G401.6 (cell line): ENCODE data around the gene KCNG4.

Experiments used
- FAIRE-seq: peaks from 2 replicates; lab custom pipeline; 2012; peaks lifted over from hg19 to GRCh38; lab: Jason Lieb, UNC

KCNG4 gene, protein sequence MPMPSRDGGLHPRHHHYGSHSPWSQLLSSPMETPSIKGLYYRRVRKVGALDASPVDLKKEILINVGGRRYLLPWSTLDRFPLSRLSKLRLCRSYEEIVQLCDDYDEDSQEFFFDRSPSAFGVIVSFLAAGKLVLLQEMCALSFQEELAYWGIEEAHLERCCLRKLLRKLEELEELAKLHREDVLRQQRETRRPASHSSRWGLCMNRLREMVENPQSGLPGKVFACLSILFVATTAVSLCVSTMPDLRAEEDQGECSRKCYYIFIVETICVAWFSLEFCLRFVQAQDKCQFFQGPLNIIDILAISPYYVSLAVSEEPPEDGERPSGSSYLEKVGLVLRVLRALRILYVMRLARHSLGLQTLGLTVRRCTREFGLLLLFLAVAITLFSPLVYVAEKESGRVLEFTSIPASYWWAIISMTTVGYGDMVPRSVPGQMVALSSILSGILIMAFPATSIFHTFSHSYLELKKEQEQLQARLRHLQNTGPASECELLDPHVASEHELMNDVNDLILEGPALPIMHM

DNA sequence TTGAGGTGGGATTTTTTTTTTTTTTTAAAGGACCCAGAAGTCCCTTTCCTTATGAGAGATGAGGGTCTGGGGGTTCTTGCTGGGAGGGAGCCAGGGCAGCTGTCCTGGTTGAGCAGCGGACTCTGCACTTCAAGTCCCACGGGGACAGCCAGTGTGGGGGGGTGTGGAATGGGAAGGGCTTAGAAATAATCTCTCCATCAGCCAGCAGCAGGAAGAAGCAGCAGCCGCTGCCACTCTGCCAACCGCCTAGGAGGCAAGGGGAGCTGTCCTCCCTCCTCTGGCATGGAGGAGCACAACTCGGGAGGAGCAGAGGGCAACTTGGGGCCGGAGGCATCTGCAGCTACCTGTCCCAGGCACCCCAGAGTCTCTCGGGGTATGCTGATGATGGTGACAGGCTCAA, at the start of gene KCNG4:
Gene KCNG4 (minus strand): TSS at position 104 of the 400 bp plus-strand sequence. CDS start 2,527 bp downstream, outside the sequence.
- no peak for FAIRE-seq

GRCh38 chr16:84288902-84289301, 49.1 kb upstream of the KCNG4 start:
- no peak for FAIRE-seq

- FAIRE-seq: no peak
Measured at GRCh38 chr16:84286578-84287240, 46.9 kb upstream of the KCNG4 start.

- FAIRE-seq: no peak
Measured at GRCh38 chr16:84284154-84284722, 44.4 kb upstream of the KCNG4 start.

- FAIRE-seq: no peak
Measured at GRCh38 chr16:84283314-84284153, 43.7 kb upstream of the KCNG4 start.

DNA sequence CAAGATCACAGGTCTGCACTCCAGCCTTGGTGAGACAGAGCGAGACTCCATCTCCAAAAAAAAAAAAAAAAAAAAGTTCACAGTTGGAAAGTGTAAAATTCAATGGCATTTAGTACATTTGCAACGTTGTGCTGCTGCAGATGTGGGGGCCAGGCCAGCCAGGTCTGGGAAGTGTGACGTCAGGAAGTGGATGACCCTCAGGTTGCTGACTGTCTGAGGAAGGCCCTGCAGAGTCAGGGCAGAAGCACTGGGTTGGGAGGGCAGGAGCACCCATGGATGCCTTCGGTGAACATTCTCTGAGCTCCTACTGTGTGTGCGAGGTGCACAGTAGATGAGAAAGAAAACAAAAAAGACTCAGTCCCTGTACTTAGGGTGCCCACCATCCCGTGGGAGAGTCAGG, 42.7 kb upstream of the KCNG4 start:
- FAIRE-seq: no peak

DNA sequence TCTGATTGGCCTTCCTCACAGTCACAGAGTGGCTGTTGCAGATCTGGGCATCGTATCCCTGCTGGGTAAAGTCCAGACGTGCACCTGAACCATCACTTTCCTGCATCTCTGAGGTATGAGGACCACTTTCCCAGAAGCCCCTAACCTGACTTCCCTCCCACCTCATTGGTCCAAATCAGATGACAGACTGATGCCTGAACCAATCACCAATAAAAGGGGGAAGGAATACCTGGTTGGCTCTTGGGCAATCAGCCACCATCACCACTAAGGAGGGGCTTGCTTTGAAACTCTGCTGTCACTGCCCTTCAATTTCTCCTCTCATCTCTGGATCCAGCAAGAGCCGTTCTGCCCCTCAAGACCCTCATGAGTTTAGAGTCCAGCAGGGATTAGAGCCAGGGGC, 41.3 kb upstream of the KCNG4 start:
- FAIRE-seq: no peak

GRCh38 chr16:84279881-84280280, 40.1 kb upstream of the KCNG4 start:
- no peak for FAIRE-seq

GRCh38 chr16:84278968-84279367, 39.2 kb upstream of the KCNG4 start:
- no peak for FAIRE-seq

- no peak for FAIRE-seq
Measured at GRCh38 chr16:84278333-84278732, 38.5 kb upstream of the KCNG4 start.

GRCh38 chr16:84277244-84277823, 37.5 kb upstream of the KCNG4 start:
- FAIRE-seq: no peak

DNA sequence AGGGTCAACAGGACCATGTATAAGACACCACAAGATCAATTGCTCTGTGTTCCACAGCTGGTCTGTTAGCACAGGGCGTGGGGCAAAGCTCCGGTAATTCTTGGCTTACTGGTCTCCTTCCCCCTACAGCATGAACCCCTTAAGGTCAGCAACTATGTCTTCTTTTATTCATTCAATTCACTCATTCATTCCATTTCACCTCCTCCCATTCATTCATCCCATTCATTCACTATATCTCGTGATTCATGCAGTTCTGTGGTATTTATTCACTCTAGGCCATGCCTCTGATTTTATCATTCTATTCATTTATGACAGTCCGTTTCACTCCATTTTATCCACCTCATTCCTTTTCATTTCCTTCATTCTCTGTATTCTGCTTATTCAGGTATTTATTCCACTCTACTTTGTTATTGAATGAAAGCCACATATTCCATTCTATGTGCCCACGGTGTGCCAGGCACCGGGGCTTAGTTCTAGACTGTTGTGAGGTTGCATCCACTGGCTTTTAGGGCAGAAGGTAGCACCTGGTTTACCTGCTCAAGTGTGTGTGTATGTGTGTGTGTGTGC, 35.9 kb upstream of the KCNG4 start:
- FAIRE-seq: no peak

- FAIRE-seq: no peak
Measured at GRCh38 chr16:84274515-84274914, 34.7 kb upstream of the KCNG4 start.

DNA sequence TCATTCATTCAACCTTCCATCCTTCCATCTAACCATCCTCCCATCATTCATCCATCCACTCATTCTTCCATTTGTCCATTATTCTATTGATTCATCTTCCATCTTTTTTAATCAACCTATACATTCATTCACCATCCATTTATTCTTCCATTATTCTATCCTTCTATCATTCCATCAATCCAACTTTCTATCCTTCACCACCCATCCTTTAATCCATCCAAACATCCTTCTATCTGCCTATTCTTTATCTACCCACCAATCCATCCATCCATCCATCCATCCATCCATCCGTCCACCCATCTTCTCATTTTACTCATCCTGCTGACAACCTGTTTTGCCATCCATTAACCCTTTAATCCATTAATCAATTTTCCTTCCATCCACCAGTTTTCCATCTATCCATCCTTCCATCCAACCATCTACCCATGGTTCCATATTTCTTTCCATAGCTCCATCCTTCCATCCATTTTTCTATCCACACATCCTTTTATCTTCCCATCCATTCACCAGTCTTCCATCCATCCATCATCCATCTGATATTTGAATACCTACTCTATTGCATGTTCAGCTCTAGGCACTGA, 33.0 kb upstream of the KCNG4 start:
- no peak for FAIRE-seq

GRCh38 chr16:84271866-84272265, 32.1 kb upstream of the KCNG4 start:
- FAIRE-seq: no peak

GRCh38 chr16:84271037-84271436, 31.2 kb upstream of the KCNG4 start:
- no peak for FAIRE-seq

DNA sequence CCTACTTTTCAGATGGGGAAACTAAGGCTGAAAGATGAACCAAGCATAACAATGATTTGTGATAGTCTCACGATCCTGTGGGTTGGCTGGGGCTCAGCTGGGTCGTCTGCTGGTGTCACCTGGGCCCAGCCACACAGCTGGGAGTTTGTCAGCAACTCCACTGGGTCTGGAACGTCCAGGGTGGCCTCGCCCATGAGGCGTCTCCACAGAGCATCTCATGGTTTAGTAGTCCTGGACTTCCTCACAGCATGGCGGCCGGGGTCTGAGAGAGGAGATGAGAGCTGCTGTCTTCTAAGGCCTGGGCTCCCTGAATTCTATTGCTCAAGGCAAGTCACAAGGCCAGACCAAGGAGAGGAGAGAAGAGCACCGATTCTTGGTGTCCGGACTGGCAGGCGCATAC, 30.7 kb upstream of the KCNG4 start:
- FAIRE-seq: no peak

- no peak for FAIRE-seq
Measured at GRCh38 chr16:84270071-84270470, 30.3 kb upstream of the KCNG4 start.

GRCh38 chr16:84268291-84269040, 28.7 kb upstream of the KCNG4 start:
- FAIRE-seq: no peak

- FAIRE-seq: no peak
Measured at GRCh38 chr16:84267380-84267779, 27.6 kb upstream of the KCNG4 start.
